ENCODE data around the gene SH3PXD2B.

Gene SH3PXD2B

GRCh38 chr5:172454358-172455086 is at the start of gene SH3PXD2B:
Gene SH3PXD2B, minus strand, starts transcription at chr5:172454525. Its CDS starts 173 bp downstream, at chr5:172454352.
- in situ Hi-C loops (cut with HindIII; ENCODE audit: low sequenced_read_pairs), result no loop called here

DNA sequence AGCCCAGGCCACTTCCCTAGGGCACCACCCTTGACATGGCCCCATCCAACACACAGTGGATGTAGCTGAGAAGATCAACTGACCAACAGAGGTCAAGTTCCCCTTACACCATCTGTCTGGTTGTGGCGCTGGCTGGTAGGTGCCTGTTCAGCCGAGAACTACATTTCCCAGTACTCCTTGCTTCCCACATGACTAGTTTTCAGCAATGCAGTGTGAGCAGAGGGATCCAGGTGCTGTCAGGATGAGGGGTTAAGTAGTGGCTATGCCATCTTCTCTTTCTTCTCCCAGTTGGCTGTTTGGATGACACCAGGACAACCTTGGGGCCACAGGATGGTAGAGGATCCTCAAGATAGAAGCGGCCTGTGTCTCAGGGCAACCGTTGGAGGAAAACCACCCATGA is 48.6 kb upstream of the SH3PXD2B start:
- in situ Hi-C loops (cut with HindIII; ENCODE audit: low sequenced_read_pairs), result no loop called here

DNA sequence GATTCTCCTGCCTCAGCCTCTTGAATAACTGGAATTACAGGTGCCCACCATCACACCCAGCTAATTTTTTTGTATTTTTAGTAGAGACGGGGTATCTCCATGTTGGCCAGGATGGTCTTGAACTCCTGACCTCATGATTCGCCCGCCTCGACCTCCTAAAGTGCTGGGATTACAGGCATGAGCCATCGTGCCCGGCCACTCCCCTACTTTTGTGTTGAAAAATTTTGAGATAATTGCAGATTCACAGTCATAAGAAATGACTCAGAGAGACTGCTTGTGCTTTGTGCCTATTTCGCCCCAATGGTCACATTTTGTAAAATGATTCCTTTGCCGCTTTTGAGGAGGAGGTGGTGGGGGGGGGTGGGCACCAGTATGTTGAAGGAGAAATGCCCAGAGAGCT is 48.1 kb upstream of the SH3PXD2B start:
- in situ Hi-C loops (cut with HindIII; ENCODE audit: low sequenced_read_pairs), result no loop called here

DNA sequence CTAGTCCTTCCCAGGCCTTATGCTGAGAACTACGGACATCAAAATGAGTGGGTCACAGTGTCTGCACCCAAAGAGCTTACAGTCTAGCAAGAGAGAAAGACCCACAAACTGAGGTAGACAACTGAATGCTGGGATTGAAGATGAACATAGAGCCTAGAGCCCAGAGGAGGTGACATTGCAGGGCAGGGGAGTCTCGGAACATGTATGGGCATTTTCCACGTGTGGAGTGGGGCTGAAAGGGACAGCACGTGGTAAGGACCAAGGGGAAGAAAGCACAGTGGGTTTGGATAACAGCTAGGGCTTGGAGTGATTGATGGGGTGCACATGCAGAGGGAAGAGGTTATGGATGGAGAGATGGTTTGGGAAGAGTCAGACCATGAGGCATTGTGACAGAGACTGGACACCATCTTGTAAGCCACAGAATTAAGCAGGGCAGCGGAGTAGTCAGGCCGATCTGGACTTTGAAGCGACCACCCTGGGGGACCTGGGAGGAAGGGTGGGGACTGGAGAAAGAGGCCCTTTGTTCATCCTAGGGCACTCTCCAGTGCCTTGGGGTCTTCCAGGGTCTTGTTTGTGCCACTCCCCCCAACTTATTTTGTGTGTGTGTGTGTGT is 47.5 kb upstream of the SH3PXD2B start:
- in situ Hi-C loops (cut with HindIII; ENCODE audit: low sequenced_read_pairs), result no loop called here

DNA sequence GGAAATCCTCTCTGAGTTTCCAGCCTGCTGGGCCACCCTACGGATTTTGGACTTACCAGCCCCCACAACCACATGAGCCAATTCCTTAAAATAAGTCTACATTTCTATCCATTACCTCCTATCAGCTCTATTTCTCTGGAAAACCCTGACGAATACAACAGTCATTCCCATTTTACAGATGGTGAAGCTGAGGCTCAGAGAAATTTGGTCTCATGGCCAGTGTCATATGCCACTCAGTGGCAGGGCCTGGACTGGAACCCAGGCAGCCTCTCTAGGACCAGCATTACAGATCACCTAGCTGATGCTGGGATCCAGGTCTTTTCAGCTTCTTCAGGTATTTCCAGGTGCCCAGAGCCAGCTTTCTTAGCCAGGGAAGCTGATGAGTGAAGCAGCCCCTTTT is 45.0 kb upstream of the SH3PXD2B start:
- in situ Hi-C loops (cut with HindIII; ENCODE audit: low sequenced_read_pairs), result no loop called here

GRCh38 chr5:172498431-172499129 is 44.3 kb upstream of the SH3PXD2B start:
- in situ Hi-C loops (cut with HindIII; ENCODE audit: low sequenced_read_pairs), result no loop called here

GRCh38 chr5:172497591-172498255 is 43.4 kb upstream of the SH3PXD2B start:
- in situ Hi-C loops (cut with HindIII; ENCODE audit: low sequenced_read_pairs), result no loop called here

DNA sequence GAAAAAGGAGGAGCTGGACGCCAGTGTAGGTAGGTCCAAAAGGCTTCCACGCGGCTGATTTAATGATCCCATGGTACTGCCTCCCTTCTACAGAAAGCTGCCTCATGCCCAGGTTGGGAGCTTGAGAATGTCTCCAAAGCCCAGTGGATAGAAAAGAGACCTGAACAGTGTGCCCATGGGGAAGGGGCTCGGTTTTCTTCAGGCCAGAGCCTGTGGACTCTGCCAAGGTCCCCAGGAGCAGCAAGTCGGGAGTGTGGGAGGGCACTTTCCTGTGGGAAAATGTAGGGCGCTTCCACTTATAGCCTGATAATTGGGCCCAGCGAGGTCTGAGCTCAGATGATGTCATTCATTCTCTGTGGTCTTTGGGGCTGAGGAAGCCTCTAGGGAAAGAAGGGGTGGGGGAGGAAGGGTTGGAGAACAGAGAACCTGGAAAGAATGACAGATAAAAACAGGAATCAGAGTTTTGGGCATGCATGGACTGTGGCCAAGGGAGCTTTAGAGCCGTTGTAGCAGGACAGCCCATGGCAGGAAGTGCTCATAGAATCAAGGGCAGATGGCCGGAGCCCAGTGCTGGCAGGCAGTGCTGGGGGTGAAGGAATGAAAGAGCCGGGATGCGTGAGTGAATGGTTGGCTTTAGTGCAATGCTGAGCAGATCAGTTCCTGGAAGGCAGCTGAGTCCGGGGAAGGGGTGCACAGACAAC is 42.5 kb upstream of the SH3PXD2B start:
- in situ Hi-C loops (cut with HindIII; ENCODE audit: low sequenced_read_pairs), result no loop called here

- in situ Hi-C loops (cut with HindIII; ENCODE audit: low sequenced_read_pairs), result no loop called here
Measured at GRCh38 chr5:172494630-172495505, 40.5 kb upstream of the SH3PXD2B start.

- in situ Hi-C loops (cut with HindIII; ENCODE audit: low sequenced_read_pairs), result no loop called here
Measured at GRCh38 chr5:172493906-172494305, 39.6 kb upstream of the SH3PXD2B start.

- in situ Hi-C loops (cut with HindIII; ENCODE audit: low sequenced_read_pairs), result no loop called here
Measured at GRCh38 chr5:172493461-172493860, 39.1 kb upstream of the SH3PXD2B start.

DNA sequence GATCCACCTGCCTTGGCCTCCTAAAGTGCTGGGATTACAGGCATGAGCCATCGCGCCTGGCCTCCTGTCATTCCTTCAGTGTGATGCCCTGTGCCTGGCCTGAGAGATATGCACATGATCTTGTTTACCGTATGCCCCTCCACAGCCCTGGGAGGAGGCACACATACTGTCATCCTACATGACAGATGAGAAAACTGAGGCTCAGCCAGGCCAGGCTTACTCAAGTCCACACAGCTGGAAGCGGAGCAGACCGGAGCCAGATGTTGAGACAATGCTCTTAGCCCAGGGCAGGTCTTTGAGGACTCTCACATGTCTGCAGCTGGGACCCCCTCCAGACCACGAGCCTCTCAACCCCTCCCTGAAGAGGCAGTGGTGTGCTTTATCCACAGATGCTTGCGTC is 38.7 kb upstream of the SH3PXD2B start:
- in situ Hi-C loops (cut with HindIII; ENCODE audit: low sequenced_read_pairs), result no loop called here

DNA sequence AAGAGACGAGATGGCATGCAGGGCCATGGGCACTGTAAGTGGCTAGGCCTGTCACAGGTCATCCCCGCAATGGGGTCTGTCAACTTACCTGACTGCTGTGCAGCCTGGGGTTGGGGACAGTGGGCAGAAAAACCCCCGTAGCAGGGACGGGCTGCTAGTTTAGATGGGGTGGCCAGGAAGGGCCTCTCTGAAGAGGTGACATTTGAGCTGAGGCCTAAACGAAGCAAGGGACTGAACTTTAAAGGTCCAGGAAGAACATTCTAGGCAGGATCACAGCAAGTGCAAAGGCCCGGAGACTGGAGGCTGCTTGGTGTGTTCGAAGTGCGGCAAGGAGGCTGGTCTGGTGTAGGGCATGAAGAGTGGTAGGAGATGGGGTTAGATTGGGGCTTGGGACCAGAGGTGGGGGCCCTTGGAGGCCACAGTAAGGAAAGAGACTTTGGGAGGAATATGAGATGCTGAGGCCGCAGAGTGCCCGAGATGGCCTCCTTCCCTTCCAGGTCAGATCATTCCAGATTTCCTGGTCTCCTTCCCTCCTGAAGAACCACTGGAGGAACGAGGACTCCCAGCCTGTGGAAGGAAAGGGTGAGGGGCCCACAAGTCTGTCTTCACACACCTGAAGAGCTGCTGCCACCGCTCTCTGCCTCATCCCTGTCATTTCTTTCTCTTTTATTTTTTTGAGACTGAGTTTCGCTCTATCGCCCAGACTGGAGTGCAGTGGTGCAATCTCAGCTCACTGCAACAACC is 37.9 kb upstream of the SH3PXD2B start:
- in situ Hi-C loops (cut with HindIII; ENCODE audit: low sequenced_read_pairs), result no loop called here

DNA sequence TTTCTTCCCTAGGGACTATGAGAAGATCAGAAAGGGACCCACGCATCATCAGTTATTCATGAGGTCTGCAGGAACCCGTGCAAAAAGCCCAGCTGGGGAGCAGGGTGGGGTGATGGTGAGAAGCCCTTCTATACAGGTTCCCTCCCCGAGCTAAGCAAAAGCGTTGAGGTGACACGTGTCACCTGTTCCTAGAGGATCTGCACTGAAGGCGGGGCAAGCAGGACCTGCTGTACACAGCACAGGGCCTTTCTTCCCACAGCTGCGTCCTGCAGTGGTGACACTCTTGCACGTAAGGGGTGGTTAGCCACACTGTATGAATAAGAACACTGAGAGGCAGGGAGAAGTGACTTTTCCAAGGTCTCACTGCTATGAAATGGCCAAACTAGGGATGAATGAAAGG is 37.2 kb upstream of the SH3PXD2B start:
- in situ Hi-C loops (cut with HindIII; ENCODE audit: low sequenced_read_pairs), result no loop called here

GRCh38 chr5:172490514-172491461 is 36.5 kb upstream of the SH3PXD2B start:
- in situ Hi-C loops (cut with HindIII; ENCODE audit: low sequenced_read_pairs), result no loop called here

DNA sequence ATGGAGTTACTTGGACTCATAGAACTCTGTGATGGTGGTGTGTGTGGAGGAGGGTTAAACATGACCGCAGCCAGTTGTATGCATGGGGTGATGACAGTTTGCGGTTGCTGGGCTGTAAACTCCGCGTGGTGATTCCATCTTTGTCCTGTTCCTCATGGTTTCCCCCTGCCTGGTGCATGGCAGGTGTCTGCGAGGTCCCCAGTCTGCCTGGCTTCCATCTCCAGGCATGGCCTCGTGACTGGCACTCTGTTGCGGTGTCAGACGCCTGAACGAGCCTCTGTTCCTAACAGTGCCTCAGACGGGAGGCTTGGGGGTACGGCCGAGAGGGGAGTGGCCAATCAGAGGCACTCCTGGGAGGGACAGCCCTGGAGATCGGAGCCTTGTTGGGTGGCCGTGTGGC is 33.9 kb upstream of the SH3PXD2B start:
- in situ Hi-C loops (cut with HindIII; ENCODE audit: low sequenced_read_pairs), result no loop called here

GRCh38 chr5:172487671-172488070 is 33.3 kb upstream of the SH3PXD2B start:
- in situ Hi-C loops (cut with HindIII; ENCODE audit: low sequenced_read_pairs), result no loop called here

DNA sequence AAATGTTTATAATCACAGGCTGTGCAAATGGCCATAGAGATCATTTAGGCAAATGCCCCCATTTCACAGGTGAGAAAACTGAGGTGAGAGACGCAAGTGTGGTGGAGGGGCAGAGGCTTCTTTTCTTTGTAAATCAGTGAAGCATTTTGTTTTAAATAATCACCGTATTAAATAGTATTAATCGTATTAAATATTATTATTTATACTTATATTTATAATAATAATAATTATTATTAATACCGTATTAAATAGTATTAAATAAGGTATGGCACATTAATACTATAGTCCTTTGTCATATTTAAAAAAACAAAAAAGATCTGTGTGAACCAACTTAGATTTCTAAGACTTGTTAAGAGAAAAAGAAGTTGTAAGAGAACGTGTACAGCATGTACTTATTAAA is 32.6 kb upstream of the SH3PXD2B start:
- in situ Hi-C loops (cut with HindIII; ENCODE audit: low sequenced_read_pairs), result no loop called here
